H1 (cell line): Measurements from ENCODE around the gene CELF6. TPM values are rescaled to one million over a fixed set of nuclear protein-coding genes. Genes with fewer than 3 reads are reported as not detected.

Source experiments
- CTCF ChIA-PET: fragments of 300-600 bp; sonication (Branson Sonifier 250); formaldehyde crosslinking; loops from one replicate; lab custom pipeline; 2021; ENCODE audit not compliant: partially characterized antibody; lab: Charles Lee
- POLR2A ChIA-PET: fragments of 300-600 bp; sonication (Branson Sonifier 250); formaldehyde crosslinking; loops from one replicate; lab custom pipeline; 2021; ENCODE audit warnings: inconsistent platforms; ENCODE audit not compliant: partially characterized antibody; lab: Charles Lee
- DNase-seq, 2 experiments: peaks; one replicate each; pipeline versions ENCODE4 v3.0.0 to v3.0.0-alpha.2; 2010 to 2022; ENCODE audit warnings: low spot score in 2 of 2, low read depth in 1 of 2, mixed read lengths in 1 of 2
- FAIRE-seq: peaks from 2 replicates; lab custom pipeline; 2011; peaks lifted over from hg19 to GRCh38; lab: Jason Lieb, UNC
- H2AFZ ChIP-seq: 2 replicates; pipeline ENCODE4 v1.8.1; 2012; ENCODE audit warnings: low read length, inconsistent platforms
- H2AK5ac ChIP-seq: 2 replicates; pipeline ENCODE4 v1.6.1; 2013; ENCODE audit warnings: low read depth, low read length
- H2BK120ac ChIP-seq: replicated peaks from 2 replicates; pipeline ENCODE3; 2013; ENCODE audit warnings: low read depth, low read length, inconsistent platforms
- H2BK12ac ChIP-seq: 2 replicates; pipeline ENCODE4 v1.6.1; 2013; ENCODE audit warnings: low read depth, low read length
- H2BK15ac ChIP-seq: 2 replicates; pipeline ENCODE4 v1.6.1; 2013; ENCODE audit warnings: low read length
- H2BK20ac ChIP-seq: 2 replicates; pipeline ENCODE4 v1.6.1; 2013; ENCODE audit warnings: low read length
- H2BK5ac ChIP-seq: 2 replicates; pipeline ENCODE4 v1.6.1; 2013; ENCODE audit warnings: low read depth, low read length
- H3K14ac ChIP-seq: 2 replicates; pipeline ENCODE4 v1.6.1; 2013; ENCODE audit warnings: inconsistent platforms; ENCODE audit not compliant: insufficient read length
- H3K18ac ChIP-seq: 2 replicates; pipeline ENCODE4 v1.6.1; 2013; ENCODE audit warnings: low read length; ENCODE audit errors: extremely low read depth
- H3K23ac ChIP-seq: 2 replicates; pipeline ENCODE4 v1.6.1; 2013; ENCODE audit warnings: inconsistent platforms; ENCODE audit not compliant: insufficient read length
- H3K23me2 ChIP-seq: 2 replicates; pipeline ENCODE4 v1.6.1; 2013; ENCODE audit warnings: low read depth, low read length
- H3K27ac ChIP-seq: 2 replicates; pipeline ENCODE4 v1.6.1; 2011; ENCODE audit warnings: low read depth, low read length, inconsistent platforms
- H3K27me3 ChIP-seq, 4 experiments: replicated peaks in 1 of 4; 1 replicate in 1 of 4; 2 replicates in 3 of 4; pipeline versions ENCODE4 v1.6.1 to v1.8.1; 2011 to 2013; ENCODE audit warnings: low read length in 3 of 4, mild to moderate bottlenecking in 3 of 4, inconsistent platforms in 2 of 4, mixed read lengths in 2 of 4, moderate library complexity in 1 of 4; ENCODE audit not compliant: control insufficient read depth in 3 of 4, insufficient read depth in 3 of 4; ENCODE audit errors: extremely low read depth in 1 of 4
- H3K36me3 ChIP-seq, 4 experiments: 2 replicates each; pipeline versions ENCODE4 v1.6.1 to v1.8.1; 2011 to 2013; ENCODE audit warnings: mild to moderate bottlenecking in 4 of 4, low read length in 3 of 4, moderate library complexity in 2 of 4, control low read depth in 1 of 4, inconsistent platforms in 1 of 4; ENCODE audit not compliant: insufficient read depth in 4 of 4, control insufficient read depth in 2 of 4
- H3K4ac ChIP-seq: replicated peaks from 2 replicates; pipeline ENCODE3; 2013; ENCODE audit warnings: low read length, low read depth, mixed read lengths, inconsistent platforms; ENCODE audit not compliant: insufficient read length
- H3K4me1 ChIP-seq, 4 experiments: replicated peaks in 1 of 4; 1 replicate in 1 of 4; 2 replicates in 3 of 4; pipeline versions ENCODE4 v1.6.1 to v1.8.1; 2011 to 2013; ENCODE audit warnings: low read length in 3 of 4, inconsistent platforms in 2 of 4, mixed read lengths in 1 of 4; ENCODE audit not compliant: insufficient read depth in 4 of 4, control insufficient read depth in 3 of 4
- H3K4me2 ChIP-seq, 2 experiments: 2 replicates each; pipeline versions ENCODE4 v1.6.1 to v1.8.1; 2011 to 2013; ENCODE audit warnings: low read depth in 2 of 2, low read length in 2 of 2, control low read depth in 1 of 2, inconsistent platforms in 1 of 2, mild to moderate bottlenecking in 1 of 2; ENCODE audit not compliant: insufficient read depth in 1 of 2
- H3K4me3 ChIP-seq, 4 experiments: fragments of 200-600, 300-600 bp in 1 of 4; sonication (generic), shearing (Covaris generic), sonication (Bioruptor Twin) in 1 of 4; 2 replicates each; pipeline versions ENCODE4 v1.5.1 to v1.8.1; 2011 to 2016; ENCODE audit warnings: low read length in 4 of 4, low read depth in 3 of 4, control low read depth in 2 of 4, inconsistent platforms in 2 of 4, mild to moderate bottlenecking in 2 of 4, mixed read lengths in 1 of 4, moderate library complexity in 1 of 4; ENCODE audit not compliant: insufficient read depth in 2 of 4; ENCODE audit errors: extremely low read depth in 1 of 4
- H3K56ac ChIP-seq: replicated peaks from 2 replicates; pipeline ENCODE3; 2013; ENCODE audit warnings: low read depth, mild to moderate bottlenecking, mixed read lengths, low read length, inconsistent platforms; ENCODE audit not compliant: insufficient read length
- H3K79me1 ChIP-seq: 2 replicates; pipeline ENCODE4 v1.6.1; 2013; ENCODE audit warnings: low read depth, low read length, control low read depth
- H3K79me2 ChIP-seq, 2 experiments: 2 replicates each; pipeline versions ENCODE4 v1.6.1 to v1.8.1; 2012 to 2013; ENCODE audit warnings: low read length in 2 of 2, mild to moderate bottlenecking in 2 of 2, inconsistent platforms in 1 of 2; ENCODE audit not compliant: insufficient read depth in 2 of 2, control insufficient read depth in 1 of 2
- H3K9ac ChIP-seq, 4 experiments: replicated peaks in 1 of 4; 1 replicate in 1 of 4; 2 replicates in 3 of 4; pipeline versions ENCODE4 v1.6.1 to v1.8.1; 2011 to 2013; ENCODE audit warnings: low read depth in 3 of 4, low read length in 3 of 4, control low read depth in 2 of 4, mild to moderate bottlenecking in 2 of 4, moderate library complexity in 2 of 4, inconsistent platforms in 1 of 4; ENCODE audit errors: extremely low read depth in 1 of 4
- H3K9me3 ChIP-seq, 2 experiments: 2 replicates each; pipeline versions ENCODE4 v1.6.1 to v1.8.1; 2012 to 2013; ENCODE audit warnings: mild to moderate bottlenecking in 2 of 2, moderate library complexity in 2 of 2, control low read depth in 1 of 2, inconsistent platforms in 1 of 2, low read depth in 1 of 2, low read length in 1 of 2, mixed read lengths in 1 of 2; ENCODE audit not compliant: insufficient read depth in 2 of 2
- H4K20me1 ChIP-seq, 2 experiments: replicated peaks in 1 of 2; 2 replicates each; pipeline versions ENCODE3 to v1.8.1; 2011 to 2013; ENCODE audit warnings: inconsistent platforms in 2 of 2, low read length in 2 of 2, mild to moderate bottlenecking in 1 of 2; ENCODE audit not compliant: insufficient read depth in 2 of 2, control insufficient read depth in 1 of 2
- H4K5ac ChIP-seq: 2 replicates; pipeline ENCODE4 v1.6.1; 2013; ENCODE audit warnings: low read length, low read depth, mixed read lengths, inconsistent platforms; ENCODE audit not compliant: insufficient read length
- H4K8ac ChIP-seq: 2 replicates; pipeline ENCODE4 v1.8.0; 2013; ENCODE audit warnings: mild to moderate bottlenecking, moderate library complexity, low read length, inconsistent platforms; ENCODE audit not compliant: insufficient read depth; ENCODE audit errors: extremely low read depth
- H4K91ac ChIP-seq: replicated peaks from 2 replicates; pipeline ENCODE3; 2013; ENCODE audit warnings: low read length, mixed read lengths, inconsistent platforms; ENCODE audit not compliant: insufficient read length
- CEBPB ChIP-seq: IDR thresholded peaks from 2 replicates; pipeline ENCODE4 v1.6.1; 2012; ENCODE audit warnings: low read depth, low read length
- EP300 ChIP-seq, 2 experiments: IDR thresholded peaks; 1 replicate in 1 of 2; 2 replicates in 1 of 2; pipeline ENCODE4 v1.6.1; 2011 to 2012; ENCODE audit warnings: low read depth in 2 of 2, low read length in 2 of 2, mild to moderate bottlenecking in 2 of 2, borderline replicate concordance in 1 of 2, inconsistent platforms in 1 of 2, moderate library complexity in 1 of 2
- GABPA ChIP-seq: IDR thresholded peaks from 2 replicates; pipeline ENCODE4 v1.6.1; 2011; ENCODE audit warnings: mild to moderate bottlenecking, low read length, moderate library complexity, borderline replicate concordance; ENCODE audit not compliant: insufficient read depth
- KDM1A ChIP-seq: fragments of 200-600, 300-600 bp; sonication (generic); IDR thresholded peaks from 2 replicates; pipeline ENCODE4 v1.7.1; 2016; ENCODE audit warnings: mild to moderate bottlenecking, low read length, borderline replicate concordance
- POLR2A ChIP-seq, 2 experiments: IDR thresholded peaks; 1 replicate in 1 of 2; 2 replicates in 1 of 2; pipeline ENCODE4 v1.6.1; 2011; ENCODE audit warnings: low read depth in 2 of 2, low read length in 2 of 2, mild to moderate bottlenecking in 2 of 2; ENCODE audit errors: control extremely low read depth in 1 of 2
- POU5F1 ChIP-seq: IDR thresholded peaks from 2 replicates; pipeline ENCODE4 v1.6.1; 2011; ENCODE audit warnings: low read depth, mild to moderate bottlenecking, low read length, moderate library complexity
- RAD21 ChIP-seq, 2 experiments: IDR thresholded peaks in 1 of 2; conservative IDR thresholded peaks in 1 of 2; 2 replicates each; pipeline ENCODE4 v1.6.1; 2011; ENCODE audit warnings: low read depth in 2 of 2, low read length in 2 of 2, improper control_type of control experiment in 1 of 2, inconsistent platforms in 1 of 2, mild to moderate bottlenecking in 1 of 2, moderate library complexity in 1 of 2
- SP4 ChIP-seq: IDR thresholded peaks from 2 replicates; pipeline ENCODE4 v1.6.1; 2012; ENCODE audit warnings: low read length, inconsistent platforms
- SUZ12 ChIP-seq: fragments of 200-600 bp; sonication (generic); IDR thresholded peaks from 2 replicates; pipeline ENCODE4 v1.6.1; 2012; ENCODE audit warnings: mild to moderate bottlenecking, inconsistent platforms, low read length, moderate library complexity, mixed read lengths
- TAF7 ChIP-seq: optimal IDR thresholded peaks from 2 replicates; pipeline ENCODE3; 2011; ENCODE audit warnings: low read depth, mild to moderate bottlenecking, inconsistent platforms, low read length, moderate library complexity, borderline replicate concordance
- ZNF274 ChIP-seq: IDR thresholded peaks from 2 replicates; pipeline ENCODE4 v1.7.0; 2012; ENCODE audit warnings: low read length, borderline replicate concordance; ENCODE audit errors: extremely low read depth
- WGBS, 2 experiments: shearing (Covaris generic) in 1 of 2; methylation state at CpG; one replicate each; pipeline versions ENCODE4 v1.1.6 to v1.1.7; 2013 to 2015; ENCODE audit warnings: low lambda C conversion rate in 2 of 2, mixed read lengths in 2 of 2, inconsistent platforms in 1 of 2, low coverage in 1 of 2, missing lambda C conversion rate in 1 of 2; ENCODE audit not compliant: insufficient replicate concordance in 2 of 2, insufficient coverage in 1 of 2, insufficient read length in 1 of 2; ENCODE audit errors: extremely low coverage in 1 of 2, missing lambda C conversion rate in 1 of 2; 5-methylcytosine and 5-hydroxymethylcytosine counted together
- polyA plus RNA-seq, 7 experiments: library from polyadenylated mRNA; depleted of rRNA in 3 of 7; stranded (reverse) in 5 of 7; unstranded in 2 of 7; fragments of >200 nt in 5 of 7; fragments of 200-250 nt in 2 of 7; gene quantifications; 1 replicate in 5 of 7; 2 replicates in 1 of 7; 4 replicates in 1 of 7; pipeline versions ENCODE4 v1.2.1 to v1.2.3, GENCODE V29; 2011 to 2013; ENCODE audit warnings: missing spikeins in 2 of 7, mixed read lengths in 2 of 7
- total RNA-seq: library from RNA; stranded (reverse); fragmentation: NEBNext Ultra II Directional; extraction: Animal tissue kit (Norgen Biotek cat#: 25700); gene quantifications from 2 replicates; pipeline ENCODE4 v1.2.1, GENCODE V29; 2021
- TF ChIP-seq, protein P1 (sequence below): IDR thresholded peaks from 2 replicates; pipeline ENCODE4 v1.6.1; 2012; ENCODE audit warnings: inconsistent platforms

CELF6 gene
- total and polyA plus RNA-seq, 2 of the 8 experiments (the other 6 are each of a cell fraction or from before 2014, with no cell fraction given) = 0.09 to 0.19 TPM

DNA sequence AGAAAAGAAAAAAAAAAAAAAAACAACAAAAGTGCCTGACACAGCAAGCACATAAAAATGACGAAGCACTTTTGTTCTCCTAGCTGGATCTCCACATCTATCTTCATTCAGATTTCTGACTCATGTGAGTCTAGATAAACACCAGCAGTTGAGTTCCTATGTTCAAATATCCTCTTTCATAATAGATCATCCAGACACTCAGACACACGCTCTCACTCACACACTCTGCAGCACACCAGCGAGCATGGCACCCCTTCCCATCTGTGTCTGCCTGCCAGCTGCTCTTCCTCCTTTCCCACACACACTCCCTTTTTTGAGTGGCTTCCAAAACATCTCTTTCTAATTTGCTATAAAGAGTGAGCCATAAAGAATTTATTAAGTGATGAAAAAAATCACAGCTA is 19.8 kb upstream of the CELF6 start:
- H3K36me3 ChIP-seq = peaks cover 0 to 7% (median 3%) of the 10 kb centered on the region in 4 experiments; a peak in 4 of 8 replicates
- peaks cover 0 to 2% (median 2%) of the 10 kb centered on the region in 4 experiments; a peak in 4 of 7 replicates for H3K4me1 ChIP-seq
- no peak overlapping the region for H3K27ac ChIP-seq
- FAIRE-seq (no peak), DNase-seq (no peak)
- no peaks in the 10 kb centered on the region for H3K79me1 ChIP-seq
- H4K8ac ChIP-seq = no peak overlapping the region
- no peak overlapping the region for H3K4me2 ChIP-seq
- no peak overlapping the region for H2AK5ac ChIP-seq
- no peak overlapping the region for H2BK120ac ChIP-seq
- no peaks in the 10 kb centered on the region; the same call in 1 of the 2 replicates for H3K23me2 ChIP-seq
- H2BK15ac ChIP-seq = no peak overlapping the region
- no peak overlapping the region for H2BK20ac ChIP-seq
- H2BK5ac ChIP-seq = no peak overlapping the region
- CTCF ChIA-PET = interaction anchor here (1.0 to 4.7 kb wide), 6 partner anchors 9 to 42 kb away, joined by 3 to 30 read pairs (median 6); no protein-coding TSS in a partner anchor
- H2AFZ ChIP-seq = no peak overlapping the region
- H4K91ac ChIP-seq = no peak overlapping the region
- H3K9ac ChIP-seq = no peak overlapping the region
- H3K23ac ChIP-seq = no peak overlapping the region
- H3K4me3 ChIP-seq = no peak overlapping the region
- POLR2A ChIA-PET = interaction anchor here (0.6 kb wide), 1 partner anchor 26 kb away, joined by 3 read pairs; no protein-coding TSS in a partner anchor
- no peak overlapping the region for H3K4ac ChIP-seq
- H3K9me3 ChIP-seq = no peaks in the 10 kb centered on the region
- H3K27me3 ChIP-seq = no peaks in the 10 kb centered on the region
- no peaks in the 10 kb centered on the region for H3K79me2 ChIP-seq
- H4K20me1 ChIP-seq = peaks cover 0 to 1% of the 10 kb centered on the region in 2 experiments
- H3K18ac ChIP-seq = no peak overlapping the region
- no peak overlapping the region for H3K14ac ChIP-seq
- H3K56ac ChIP-seq = no peak overlapping the region
- 91% methylated on average over 3 of the region's 3 CpGs; no CpG with 5 or more reads in 1 of the 2 experiments for WGBS, 2 experiments
- H2BK12ac ChIP-seq = no peak overlapping the region
- no peak overlapping the region for H4K5ac ChIP-seq
- TF ChIP-seq SUZ12 = no peak
- no peak for TF ChIP-seq TAF7
- no peak for TF ChIP-seq KDM1A
- TF ChIP-seq, protein P1, sequence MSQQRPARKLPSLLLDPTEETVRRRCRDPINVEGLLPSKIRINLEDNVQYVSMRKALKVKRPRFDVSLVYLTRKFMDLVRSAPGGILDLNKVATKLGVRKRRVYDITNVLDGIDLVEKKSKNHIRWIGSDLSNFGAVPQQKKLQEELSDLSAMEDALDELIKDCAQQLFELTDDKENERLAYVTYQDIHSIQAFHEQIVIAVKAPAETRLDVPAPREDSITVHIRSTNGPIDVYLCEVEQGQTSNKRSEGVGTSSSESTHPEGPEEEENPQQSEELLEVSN = no peak
- TF ChIP-seq SP4 = no peak
- TF ChIP-seq GABPA = no peak
- TF ChIP-seq ZNF274 = no peak
- TF ChIP-seq CEBPB = no peak
- TF ChIP-seq EP300 (IDR thresholded peaks at IDR 0.05; ENCODE audit: borderline replicate concordance in 1 of 2, low read depth in 2 of 2, low read length in 2 of 2) = no peak
- TF ChIP-seq POU5F1 = no peak
- TF ChIP-seq POLR2A (IDR thresholded peaks at IDR 0.05; ENCODE audit: control extremely low read depth in 1 of 2, low read depth in 2 of 2, low read length in 2 of 2) = no peak
- TF ChIP-seq RAD21 (IDR thresholded peaks at IDR 0.05 in 1 of 2, conservative IDR thresholded peaks at IDR 0.05 in 1 of 2; ENCODE audit: low read depth in 2 of 2, low read length in 2 of 2) = no peak
